Measurements from ENCODE around the gene CERCAM.
"Not testable (repeated sequence)": the region's sequence is repeated elsewhere in the genome, so short reads cannot be mapped to it uniquely, and the experiment has no call there.

Gene CERCAM

GRCh38 chr9:128406848-128407391, 13.7 kb upstream of the CERCAM start:
- Mint-ChIP-seq H3K9me3 (no peaks in the 10 kb centered on the region), H3K4me1 (ENCODE audit: low read depth) (no peaks in the 10 kb centered on the region), H3K36me3 (ENCODE audit: low read depth) (no peaks in the 10 kb centered on the region), H3K4me3 (no peak overlapping the region), H3K27ac (no peak overlapping the region), H3K27me3 (peaks cover 40% of the 10 kb centered on the region)
- DNase-seq, result no peak

- DNase-seq, result no peak
- Mint-ChIP-seq H3K27me3 (peaks cover 50% of the 10 kb centered on the region), H3K9me3 (no peaks in the 10 kb centered on the region), H3K4me1 (ENCODE audit: low read depth) (no peaks in the 10 kb centered on the region), H3K27ac (no peak overlapping the region), H3K4me3 (no peak overlapping the region), H3K36me3 (ENCODE audit: low read depth) (no peaks in the 10 kb centered on the region)
Observed at GRCh38 chr9:128408963-128409431, 11.7 kb upstream of the CERCAM start.

- DNase-seq, result no peak
- H3K36me3 Mint-ChIP-seq (ENCODE audit: low read depth), result no peaks in the 10 kb centered on the region
- no peak overlapping the region for H3K27ac Mint-ChIP-seq
- H3K27me3 Mint-ChIP-seq, result peaks cover 54% of the 10 kb centered on the region
- H3K4me3 Mint-ChIP-seq, result no peak overlapping the region
- H3K9me3 Mint-ChIP-seq, result no peaks in the 10 kb centered on the region
- H3K4me1 Mint-ChIP-seq (ENCODE audit: low read depth), result no peaks in the 10 kb centered on the region
Observed at GRCh38 chr9:128409450-128409849, 11.2 kb upstream of the CERCAM start.

GRCh38 chr9:128409978-128410377, 10.7 kb upstream of the CERCAM start:
- DNase-seq, result no peak
- Mint-ChIP-seq H3K36me3 (ENCODE audit: low read depth) (no peaks in the 10 kb centered on the region), H3K4me3 (no peak overlapping the region), H3K9me3 (no peaks in the 10 kb centered on the region), H3K4me1 (ENCODE audit: low read depth) (no peaks in the 10 kb centered on the region), H3K27ac (no peak overlapping the region), H3K27me3 (peaks cover 59% of the 10 kb centered on the region)

GRCh38 chr9:128411364-128412119, 9.1 kb upstream of the CERCAM start:
- peaks cover 64% of the 10 kb centered on the region for H3K27me3 Mint-ChIP-seq
- H3K4me3 Mint-ChIP-seq, result no peak overlapping the region
- no peak for DNase-seq
- no peaks in the 10 kb centered on the region for H3K36me3 Mint-ChIP-seq (ENCODE audit: low read depth)
- no peaks in the 10 kb centered on the region for H3K4me1 Mint-ChIP-seq (ENCODE audit: low read depth)
- H3K27ac Mint-ChIP-seq, result no peak overlapping the region
- no peaks in the 10 kb centered on the region for H3K9me3 Mint-ChIP-seq

GRCh38 chr9:128412120-128412790, 8.4 kb upstream of the CERCAM start:
- Mint-ChIP-seq H3K27ac (no peak overlapping the region), H3K36me3 (ENCODE audit: low read depth) (no peaks in the 10 kb centered on the region), H3K4me1 (ENCODE audit: low read depth) (no peaks in the 10 kb centered on the region), H3K27me3 (peaks cover 67% of the 10 kb centered on the region), H3K9me3 (no peaks in the 10 kb centered on the region), H3K4me3 (no peak overlapping the region)
- DNase-seq, result peak; percentile 65

- not testable (repeated sequence) for H3K27ac Mint-ChIP-seq; H3K4me1 Mint-ChIP-seq (ENCODE audit: low read depth); H3K4me3 Mint-ChIP-seq; H3K36me3 Mint-ChIP-seq (ENCODE audit: low read depth); DNase-seq; H3K9me3 Mint-ChIP-seq
- peaks cover 66% of the 10 kb centered on the region for H3K27me3 Mint-ChIP-seq
Observed at GRCh38 chr9:128413728-128414127, 6.9 kb upstream of the CERCAM start.

- DNase-seq, result no peak
- peaks cover 69% of the 10 kb centered on the region for H3K27me3 Mint-ChIP-seq
- H3K4me1 Mint-ChIP-seq (ENCODE audit: low read depth), result peaks cover 6% of the 10 kb centered on the region
- no peak overlapping the region for H3K4me3 Mint-ChIP-seq
- H3K36me3 Mint-ChIP-seq (ENCODE audit: low read depth), result no peaks in the 10 kb centered on the region
- no peak overlapping the region for H3K27ac Mint-ChIP-seq
- H3K9me3 Mint-ChIP-seq, result no peaks in the 10 kb centered on the region
Observed at GRCh38 chr9:128414461-128414860, 6.2 kb upstream of the CERCAM start.

GRCh38 chr9:128415281-128415680, 5.4 kb upstream of the CERCAM start:
- no peaks in the 10 kb centered on the region for H3K36me3 Mint-ChIP-seq (ENCODE audit: low read depth)
- peaks cover 12% of the 10 kb centered on the region for H3K4me1 Mint-ChIP-seq (ENCODE audit: low read depth)
- no peak for DNase-seq
- H3K4me3 Mint-ChIP-seq, result no peak overlapping the region
- peaks cover 67% of the 10 kb centered on the region for H3K27me3 Mint-ChIP-seq
- H3K27ac Mint-ChIP-seq, result no peak overlapping the region
- H3K9me3 Mint-ChIP-seq, result no peaks in the 10 kb centered on the region

- peaks cover 12% of the 10 kb centered on the region for H3K4me1 Mint-ChIP-seq (ENCODE audit: low read depth)
- H3K4me3 Mint-ChIP-seq, result no peak overlapping the region
- no peak overlapping the region for H3K27ac Mint-ChIP-seq
- no peaks in the 10 kb centered on the region for H3K9me3 Mint-ChIP-seq
- H3K27me3 Mint-ChIP-seq, result peaks cover 64% of the 10 kb centered on the region
- no peaks in the 10 kb centered on the region for H3K36me3 Mint-ChIP-seq (ENCODE audit: low read depth)
- DNase-seq, result no peak
Observed at GRCh38 chr9:128416014-128416413, 4.6 kb upstream of the CERCAM start.

- no peak for DNase-seq
- no peak overlapping the region for H3K27ac Mint-ChIP-seq
- no peaks in the 10 kb centered on the region for H3K36me3 Mint-ChIP-seq (ENCODE audit: low read depth)
- peaks cover 59% of the 10 kb centered on the region for H3K27me3 Mint-ChIP-seq
- H3K9me3 Mint-ChIP-seq, result no peaks in the 10 kb centered on the region
- no peak overlapping the region for H3K4me3 Mint-ChIP-seq
- peaks cover 12% of the 10 kb centered on the region for H3K4me1 Mint-ChIP-seq (ENCODE audit: low read depth)
Observed at GRCh38 chr9:128416432-128417019, 4.1 kb upstream of the CERCAM start.

GRCh38 chr9:128419061-128419925, 1.4 kb upstream of the CERCAM start:
- H3K9me3 Mint-ChIP-seq, result no peaks in the 10 kb centered on the region
- no peaks in the 10 kb centered on the region for H3K36me3 Mint-ChIP-seq (ENCODE audit: low read depth)
- H3K4me3 Mint-ChIP-seq, result peak overlapping the region; percentile 76
- peak; percentile 48 for DNase-seq
- H3K27ac Mint-ChIP-seq, result no peak overlapping the region
- peaks cover 12% of the 10 kb centered on the region for H3K4me1 Mint-ChIP-seq (ENCODE audit: low read depth)
- peaks cover 43% of the 10 kb centered on the region for H3K27me3 Mint-ChIP-seq

GRCh38 chr9:128420060-128420650, 502 bp upstream of the CERCAM start:
- Mint-ChIP-seq H3K4me3 (peak overlapping the region; percentile 76), H3K9me3 (no peaks in the 10 kb centered on the region), H3K27ac (peak overlapping the region; percentile 55), H3K27me3 (peaks cover 35% of the 10 kb centered on the region), H3K36me3 (ENCODE audit: low read depth) (no peaks in the 10 kb centered on the region), H3K4me1 (ENCODE audit: low read depth) (peaks cover 12% of the 10 kb centered on the region)
- peak; percentile 82 for DNase-seq

Data from activated T-cell treated with anti-CD3 and anti-CD28 coated beads, Interleukin-2, amount 50 U/mL, for 24 hours (primary cell).